ENCODE measurements around the gene NT5C1A.

Gene NT5C1A

GRCh38 chr1:39695016-39695415 lies 23.1 kb upstream of the NT5C1A start:
- no peak for TF ChIP-seq POLR2A (IDR thresholded peaks at IDR 0.05; ENCODE audit: low read length)
- no peak for TF ChIP-seq GATA1 (IDR thresholded peaks at IDR 0.05; ENCODE audit: low read depth, low read length)
- DNase-seq: no peak

DNA sequence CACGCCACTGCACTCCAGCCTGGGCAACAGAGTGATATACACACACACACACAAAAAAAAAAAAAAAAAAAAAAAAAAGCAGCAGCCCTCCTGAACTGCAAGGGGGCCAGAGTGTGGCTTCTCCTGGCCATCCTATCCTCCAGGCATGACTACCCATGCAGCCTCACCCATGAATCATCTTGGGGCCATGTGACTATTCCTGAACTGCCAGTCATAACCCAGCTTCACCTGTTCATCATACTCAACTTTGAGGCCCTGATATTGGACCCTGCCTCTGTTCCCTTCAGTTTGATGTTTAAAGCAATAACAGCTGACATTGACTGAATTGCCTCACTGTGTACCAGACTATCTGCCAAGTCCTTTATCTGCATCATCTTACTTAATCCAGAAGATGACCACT lies 22.1 kb upstream of the NT5C1A start:
- TF ChIP-seq POLR2A (IDR thresholded peaks at IDR 0.05; ENCODE audit: low read length): no peak
- no peak for TF ChIP-seq GATA1 (IDR thresholded peaks at IDR 0.05; ENCODE audit: low read depth, low read length)
- no peak for DNase-seq

- no peak for DNase-seq
- no peak for TF ChIP-seq GATA1 (IDR thresholded peaks at IDR 0.05; ENCODE audit: low read depth, low read length)
- TF ChIP-seq POLR2A (IDR thresholded peaks at IDR 0.05; ENCODE audit: low read length): no peak
Observed at GRCh38 chr1:39692152-39693074, 20.5 kb upstream of the NT5C1A start.

GRCh38 chr1:39691383-39692151 lies 19.7 kb upstream of the NT5C1A start, which contains the start of gene HPCAL4:
TSS of gene HPCAL4 (minus strand) at chr1:39691433. CDS start at chr1:39684603, 6,830 bp downstream.
- no peak for TF ChIP-seq POLR2A (IDR thresholded peaks at IDR 0.05; ENCODE audit: low read length)
- no peak for TF ChIP-seq GATA1 (IDR thresholded peaks at IDR 0.05; ENCODE audit: low read depth, low read length)
- DNase-seq: peak; percentile 80 to 81

DNA sequence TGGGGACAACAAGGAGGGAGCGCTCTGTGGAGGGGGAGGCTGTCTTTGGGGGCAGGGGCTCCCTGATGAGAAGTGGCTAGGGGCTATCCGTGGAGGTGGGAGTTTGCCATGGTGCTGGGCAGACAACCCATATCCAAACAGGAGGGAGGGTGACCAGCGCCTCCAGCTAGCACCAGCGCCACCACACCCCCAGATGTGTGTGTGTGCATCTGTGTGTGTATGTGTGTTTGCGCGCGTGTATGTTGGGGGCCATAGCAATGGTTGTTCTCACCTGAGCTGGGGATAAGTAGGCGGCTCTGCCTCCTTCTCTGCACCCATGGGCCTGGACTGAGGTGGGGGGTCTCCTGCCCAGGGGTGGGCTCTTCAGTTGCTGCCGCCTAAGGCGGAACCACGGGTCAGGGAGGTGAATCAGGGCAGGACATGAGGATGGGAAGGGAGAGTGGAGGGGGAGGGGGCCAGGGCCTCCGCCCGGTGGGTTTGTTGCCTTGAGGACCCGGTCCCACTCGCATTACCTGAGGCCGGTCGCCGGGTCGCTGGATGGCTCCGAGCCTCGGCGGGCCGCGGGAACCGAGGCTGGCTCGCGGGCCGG lies 19.0 kb upstream of the NT5C1A start:
- TF ChIP-seq POLR2A (IDR thresholded peaks at IDR 0.05; ENCODE audit: low read length) (no peak), GATA1 (IDR thresholded peaks at IDR 0.05; ENCODE audit: low read depth, low read length) (no peak)

DNA sequence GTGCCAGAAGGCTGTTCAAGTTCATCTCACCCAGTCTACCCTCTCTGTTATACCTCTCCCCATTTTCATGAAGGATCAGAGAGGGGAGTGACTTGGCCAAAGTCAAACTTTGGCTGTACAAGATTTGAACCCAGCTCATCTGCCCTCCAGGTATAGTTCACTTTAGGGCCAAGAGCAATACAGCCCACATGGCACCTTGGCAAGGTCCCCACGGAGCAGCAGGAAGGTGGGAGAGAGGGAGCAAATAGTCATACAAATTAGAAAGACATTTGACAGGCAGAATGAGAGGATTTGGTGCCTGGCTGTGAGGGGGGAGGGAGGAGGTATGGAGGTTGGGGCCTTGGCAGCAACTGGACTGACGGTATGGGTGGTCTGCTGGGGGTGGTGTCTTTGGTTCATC lies 18.3 kb upstream of the NT5C1A start:
- TF ChIP-seq GATA1 (IDR thresholded peaks at IDR 0.05; ENCODE audit: low read depth, low read length) (no peak), POLR2A (IDR thresholded peaks at IDR 0.05; ENCODE audit: low read length) (no peak)

More for the DNA sequence above, 19.0 kb upstream of the NT5C1A start:
- no peak for DNase-seq

DNA sequence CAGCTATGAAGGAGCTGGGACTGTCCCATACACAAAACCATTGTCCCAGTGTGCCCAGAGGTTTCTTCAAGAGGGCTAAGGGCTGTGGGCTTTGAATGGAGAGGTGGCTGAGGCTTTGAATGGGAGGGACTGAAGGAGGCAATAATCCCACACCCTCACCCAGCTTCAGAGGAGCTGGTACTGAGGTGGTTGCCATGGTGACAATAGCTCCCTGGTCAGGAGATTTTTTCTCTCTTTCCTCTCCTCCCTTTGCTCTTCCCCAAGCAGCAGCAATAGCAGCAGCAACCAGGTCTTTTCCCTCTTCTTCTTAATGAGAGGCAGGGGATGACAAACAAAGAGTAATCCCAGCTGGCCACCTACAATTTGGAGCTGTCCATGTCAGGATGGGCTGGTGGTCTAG lies 17.7 kb upstream of the NT5C1A start:
- DNase-seq: no peak
- TF ChIP-seq POLR2A (IDR thresholded peaks at IDR 0.05; ENCODE audit: low read length): no peak
- TF ChIP-seq GATA1 (IDR thresholded peaks at IDR 0.05; ENCODE audit: low read depth, low read length): no peak

More for the DNA sequence above, 18.3 kb upstream of the NT5C1A start:
- no peak for DNase-seq

- DNase-seq: no peak
- TF ChIP-seq POLR2A (IDR thresholded peaks at IDR 0.05; ENCODE audit: low read length) (no peak), GATA1 (IDR thresholded peaks at IDR 0.05; ENCODE audit: low read depth, low read length) (no peak)
Observed at GRCh38 chr1:39689214-39689613, 17.3 kb upstream of the NT5C1A start.

DNA sequence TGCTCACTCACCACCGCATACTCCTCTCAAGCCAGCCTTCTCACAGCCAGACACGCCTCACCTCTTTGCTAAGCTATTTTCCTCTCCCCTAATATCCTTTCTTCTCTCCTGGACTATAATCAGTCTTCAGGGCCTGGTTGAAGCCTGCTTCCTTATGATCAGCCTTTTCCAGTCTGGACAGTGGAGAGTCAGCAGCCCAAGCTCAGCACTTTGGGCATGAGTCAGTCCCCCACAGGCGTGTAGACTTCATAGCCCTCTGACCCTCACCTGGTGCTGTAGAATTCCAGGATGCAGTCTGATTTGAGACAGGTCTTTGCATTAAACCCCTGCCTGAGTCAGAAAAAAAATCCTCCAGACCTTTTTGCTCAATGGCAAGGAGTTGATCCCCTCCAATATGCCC lies 16.8 kb upstream of the NT5C1A start:
- DNase-seq: no peak
- TF ChIP-seq GATA1 (IDR thresholded peaks at IDR 0.05; ENCODE audit: low read depth, low read length): no peak
- TF ChIP-seq POLR2A (IDR thresholded peaks at IDR 0.05; ENCODE audit: low read length): no peak

DNA sequence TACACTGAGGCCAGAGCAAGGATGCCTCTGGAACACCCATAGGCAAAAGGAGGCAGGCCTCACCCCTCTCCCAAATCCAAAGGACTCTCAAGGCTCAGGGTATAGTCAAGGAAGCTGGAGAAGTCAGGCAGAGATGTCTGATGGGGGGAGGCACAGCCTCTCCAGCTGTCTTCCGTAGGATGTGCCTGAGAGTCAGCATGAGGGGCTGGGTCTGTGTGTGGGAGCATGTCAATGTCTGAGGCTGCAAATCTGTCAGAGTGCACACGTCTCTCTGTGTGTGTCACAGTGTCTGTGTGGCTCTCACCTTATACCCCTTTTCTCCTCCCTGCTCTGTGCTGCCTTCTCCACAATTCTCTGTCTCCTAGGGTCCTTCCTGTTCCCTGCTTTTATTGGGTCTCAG lies 15.3 kb upstream of the NT5C1A start:
- TF ChIP-seq POLR2A (IDR thresholded peaks at IDR 0.05; ENCODE audit: low read length) (no peak), GATA1 (IDR thresholded peaks at IDR 0.05; ENCODE audit: low read depth, low read length) (no peak)
- DNase-seq: no peak

- DNase-seq: no peak
- TF ChIP-seq POLR2A (IDR thresholded peaks at IDR 0.05; ENCODE audit: low read length): no peak
- TF ChIP-seq GATA1 (IDR thresholded peaks at IDR 0.05; ENCODE audit: low read depth, low read length): no peak
Observed at GRCh38 chr1:39685071-39685470, 13.2 kb upstream of the NT5C1A start.

- DNase-seq: no peak
- no peak for TF ChIP-seq GATA1 (IDR thresholded peaks at IDR 0.05; ENCODE audit: low read depth, low read length)
- TF ChIP-seq POLR2A (IDR thresholded peaks at IDR 0.05; ENCODE audit: low read length): no peak
Observed at GRCh38 chr1:39684313-39684664, 12.4 kb upstream of the NT5C1A start.

GRCh38 chr1:39683591-39684312 lies 11.8 kb upstream of the NT5C1A start:
- DNase-seq: no peak
- no peak for TF ChIP-seq POLR2A (IDR thresholded peaks at IDR 0.05; ENCODE audit: low read length)
- no peak for TF ChIP-seq GATA1 (IDR thresholded peaks at IDR 0.05; ENCODE audit: low read depth, low read length)

Data from erythroblast (primary cell).